ENCODE results near the gene RMDN2. TPM values are rescaled to one million over a fixed set of nuclear protein-coding genes. Genes with fewer than 3 reads are reported as not detected.
"Not testable (repeated sequence)": the region's sequence is repeated elsewhere in the genome, so short reads cannot be mapped to it uniquely, and the experiment has no call there.

Gene RMDN2
- total and polyA plus RNA-seq, 8 donors, result 1.8 to 21.9 (median 2.7) TPM

- H3K9me3 ChIP-seq, result no peaks in the 10 kb centered on the region
- 84 to 92% (median 92%) methylated on average over 13 of the region's 13 CpGs for WGBS, 5 donors
- H3K27me3 ChIP-seq, result no peaks in the 10 kb centered on the region
- no peak overlapping the region for H3K27ac ChIP-seq
- peaks cover 0 to 29% (median 16%) of the 10 kb centered on the region in 4 donors for H3K4me1 ChIP-seq
- intact Hi-C loops (cut with DNase I; ENCODE audit: low total_unique reads), result no loop called here
- no peak for DNase-seq
- H3K36me3 ChIP-seq, result no peaks in the 10 kb centered on the region
- TF ChIP-seq EP300 (IDR thresholded peaks at IDR 0.05) (no peak), POLR2A (IDR thresholded peaks at IDR 0.05) (no peak), CTCF (IDR thresholded peaks at IDR 0.05) (no peak), POLR2AphosphoS5 (IDR thresholded peaks at IDR 0.05) (no peak)
- no peak overlapping the region for H3K4me3 ChIP-seq
Measured at GRCh38 chr2:37923308-37924055, 1.6 kb upstream of the RMDN2 start.

GRCh38 chr2:37926635-37927034 is 1.5 kb downstream of the RMDN2 start:
- Histone ChIP-seq H3K9me3 (no peaks in the 10 kb centered on the region), H3K27me3 (no peaks in the 10 kb centered on the region), H3K27ac (no peak overlapping the region), H3K4me3 (no peak overlapping the region), H3K36me3 (peaks cover 0 to 9% (median 2%) of the 10 kb centered on the region in 4 donors), H3K4me1 (peaks cover 0 to 29% (median 16%) of the 10 kb centered on the region in 4 donors)
- no peak for DNase-seq
- 92 to 98% (median 96%) methylated on average over 6 of the region's 6 CpGs for WGBS, 5 donors
- intact Hi-C loops (cut with DNase I; ENCODE audit: low total_unique reads), result no loop called here
- TF ChIP-seq POLR2AphosphoS5 (IDR thresholded peaks at IDR 0.05) (no peak), EP300 (IDR thresholded peaks at IDR 0.05) (no peak), POLR2A (IDR thresholded peaks at IDR 0.05) (no peak), CTCF (IDR thresholded peaks at IDR 0.05) (no peak)

GRCh38 chr2:37928377-37928776 is 3.3 kb downstream of the RMDN2 start:
- Histone ChIP-seq H3K27ac (no peak overlapping the region), H3K4me1 (peaks cover 0 to 29% (median 16%) of the 10 kb centered on the region in 4 donors), H3K27me3 (no peaks in the 10 kb centered on the region), H3K4me3 (no peak overlapping the region), H3K9me3 (no peaks in the 10 kb centered on the region), H3K36me3 (peaks cover 0 to 9% (median 2%) of the 10 kb centered on the region in 4 donors)
- intact Hi-C loops (cut with DNase I; ENCODE audit: low total_unique reads), result no loop called here
- DNase-seq, result no peak
- no peak for TF ChIP-seq POLR2A (IDR thresholded peaks at IDR 0.05)
- no peak for TF ChIP-seq POLR2AphosphoS5 (IDR thresholded peaks at IDR 0.05)
- no peak for TF ChIP-seq EP300 (IDR thresholded peaks at IDR 0.05)
- no peak for TF ChIP-seq CTCF (IDR thresholded peaks at IDR 0.05)
- WGBS, 5 donors, result 74 to 86% (median 79%) methylated on average over 2 of the region's 2 CpGs

GRCh38 chr2:37930392-37930791 is 5.3 kb downstream of the RMDN2 start:
- peaks cover 0 to 18% (median 9%) of the 10 kb centered on the region in 4 donors for H3K4me1 ChIP-seq
- H3K9me3 ChIP-seq; intact Hi-C loops (cut with DNase I; ENCODE audit: low total_unique reads); DNase-seq; H3K27me3 ChIP-seq; H3K27ac ChIP-seq; H3K36me3 ChIP-seq; H3K4me3 ChIP-seq: not testable (repeated sequence)
- 84 to 93% (median 89%) methylated on average over 5 of the region's 5 CpGs for WGBS, 5 donors

GRCh38 chr2:37932873-37933272 is 7.8 kb downstream of the RMDN2 start:
- H3K4me1 ChIP-seq; H3K9me3 ChIP-seq; H3K27ac ChIP-seq; DNase-seq; intact Hi-C loops (cut with DNase I; ENCODE audit: low total_unique reads); H3K27me3 ChIP-seq; H3K4me3 ChIP-seq; H3K36me3 ChIP-seq: not testable (repeated sequence)
- 95 to 100% (median 97%) methylated on average over 7 to 19 of the region's 28 CpGs; no CpG with 5 or more reads in 1 of the 5 donors for WGBS, 5 donors
